MM.1S (cell line): Measurements from ENCODE around the gene MC1R.

Experiments
- EZH2 ChIP-seq: fragments of 300-600 bp; sonication (generic); optimal IDR thresholded peaks from 2 replicates; pipeline ENCODE3; 2017; ENCODE audit warnings: low read depth, mild to moderate bottlenecking, antibody characterized with exemption, low read length, mixed read lengths
- EZH2phosphoT487 ChIP-seq: fragments of 300-600 bp; sonication (generic); IDR thresholded peaks from 2 replicates; pipeline ENCODE4 v1.6.1; 2018; ENCODE audit warnings: antibody characterized with exemption, low read length
- TF ChIP-seq, protein P1 (sequence below): fragments of 300-600 bp; sonication (generic); IDR thresholded peaks from 2 replicates; pipeline ENCODE4 v1.5.1; 2016; ENCODE audit warnings: antibody characterized with exemption, low read length, mixed read lengths

DNA sequence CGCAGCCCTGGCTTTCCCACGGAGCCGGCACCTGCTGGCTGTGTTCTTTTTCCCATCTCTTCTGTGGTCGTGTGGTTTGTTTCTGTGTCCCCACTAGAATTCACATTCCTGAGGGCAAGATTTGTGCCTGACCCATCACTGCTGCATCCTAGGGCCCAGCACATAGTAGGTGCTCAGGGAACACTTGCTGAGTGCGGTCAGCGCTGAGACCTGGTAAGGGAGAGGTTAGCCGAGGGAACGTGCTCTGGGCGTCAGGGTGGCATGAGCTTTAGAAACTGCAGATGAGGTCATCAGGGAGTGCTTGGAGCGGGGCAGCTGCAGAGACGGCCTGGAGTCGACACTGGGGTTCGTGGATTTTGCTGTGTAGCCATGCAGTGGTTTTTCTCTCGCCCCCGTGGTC, 35.8 kb downstream of the MC1R start:
- no peak for TF ChIP-seq EZH2
- TF ChIP-seq, protein P1, sequence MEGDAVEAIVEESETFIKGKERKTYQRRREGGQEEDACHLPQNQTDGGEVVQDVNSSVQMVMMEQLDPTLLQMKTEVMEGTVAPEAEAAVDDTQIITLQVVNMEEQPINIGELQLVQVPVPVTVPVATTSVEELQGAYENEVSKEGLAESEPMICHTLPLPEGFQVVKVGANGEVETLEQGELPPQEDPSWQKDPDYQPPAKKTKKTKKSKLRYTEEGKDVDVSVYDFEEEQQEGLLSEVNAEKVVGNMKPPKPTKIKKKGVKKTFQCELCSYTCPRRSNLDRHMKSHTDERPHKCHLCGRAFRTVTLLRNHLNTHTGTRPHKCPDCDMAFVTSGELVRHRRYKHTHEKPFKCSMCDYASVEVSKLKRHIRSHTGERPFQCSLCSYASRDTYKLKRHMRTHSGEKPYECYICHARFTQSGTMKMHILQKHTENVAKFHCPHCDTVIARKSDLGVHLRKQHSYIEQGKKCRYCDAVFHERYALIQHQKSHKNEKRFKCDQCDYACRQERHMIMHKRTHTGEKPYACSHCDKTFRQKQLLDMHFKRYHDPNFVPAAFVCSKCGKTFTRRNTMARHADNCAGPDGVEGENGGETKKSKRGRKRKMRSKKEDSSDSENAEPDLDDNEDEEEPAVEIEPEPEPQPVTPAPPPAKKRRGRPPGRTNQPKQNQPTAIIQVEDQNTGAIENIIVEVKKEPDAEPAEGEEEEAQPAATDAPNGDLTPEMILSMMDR, result no peak
- no peak for TF ChIP-seq EZH2phosphoT487
